Sigmoid colon (tissue), 3 donors: ENCODE measurements around the gene TOX2.
"Not testable (repeated sequence)": the region's sequence is repeated elsewhere in the genome, so short reads cannot be mapped to it uniquely, and the experiment has no call there.

Source experiments
- POLR2A ChIP-seq, 2 donors: fragments of 450-650 bp; IDR thresholded peaks; one replicate each; pipeline ENCODE4 v1.6.1; 2016; ENCODE audit warnings: antibody characterized with exemption in 2 of 2, mild to moderate bottlenecking in 2 of 2, moderate library complexity in 2 of 2
- TF ChIP-seq, protein P1 (sequence below), 4 experiments: fragments of 450-650 bp in 3 of 4; fragments of 200-600 bp in 1 of 4; IDR thresholded peaks; one replicate each; pipeline ENCODE4 v1.5.1; 2016 to 2019; ENCODE audit warnings: antibody characterized with exemption in 4 of 4, mild to moderate bottlenecking in 3 of 4, moderate library complexity in 2 of 4

- not testable (repeated sequence) for TF ChIP-seq POLR2A (IDR thresholded peaks at IDR 0.05)
- TF ChIP-seq, protein P1, sequence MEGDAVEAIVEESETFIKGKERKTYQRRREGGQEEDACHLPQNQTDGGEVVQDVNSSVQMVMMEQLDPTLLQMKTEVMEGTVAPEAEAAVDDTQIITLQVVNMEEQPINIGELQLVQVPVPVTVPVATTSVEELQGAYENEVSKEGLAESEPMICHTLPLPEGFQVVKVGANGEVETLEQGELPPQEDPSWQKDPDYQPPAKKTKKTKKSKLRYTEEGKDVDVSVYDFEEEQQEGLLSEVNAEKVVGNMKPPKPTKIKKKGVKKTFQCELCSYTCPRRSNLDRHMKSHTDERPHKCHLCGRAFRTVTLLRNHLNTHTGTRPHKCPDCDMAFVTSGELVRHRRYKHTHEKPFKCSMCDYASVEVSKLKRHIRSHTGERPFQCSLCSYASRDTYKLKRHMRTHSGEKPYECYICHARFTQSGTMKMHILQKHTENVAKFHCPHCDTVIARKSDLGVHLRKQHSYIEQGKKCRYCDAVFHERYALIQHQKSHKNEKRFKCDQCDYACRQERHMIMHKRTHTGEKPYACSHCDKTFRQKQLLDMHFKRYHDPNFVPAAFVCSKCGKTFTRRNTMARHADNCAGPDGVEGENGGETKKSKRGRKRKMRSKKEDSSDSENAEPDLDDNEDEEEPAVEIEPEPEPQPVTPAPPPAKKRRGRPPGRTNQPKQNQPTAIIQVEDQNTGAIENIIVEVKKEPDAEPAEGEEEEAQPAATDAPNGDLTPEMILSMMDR (IDR thresholded peaks at IDR 0.05), result not testable (repeated sequence)
These were observed 130.1 kb downstream of the TOX2 start for GRCh38 chr20:44044712-44045111.
